HG02884 (cell line): ENCODE data around the gene KIF20A.
"Not testable (repeated sequence)": the region's sequence is repeated elsewhere in the genome, so short reads cannot be mapped to it uniquely, and the experiment has no call there.

Source experiments
- ATAC-seq: cut with Tn5 transposase; IDR thresholded peaks from one replicate; pipeline ENCODE4 v1.9.1; 2021; ENCODE audit warnings: mild to moderate bottlenecking, moderate library complexity; ENCODE audit not compliant: unreplicated experiment

The KIF20A gene

GRCh38 chr5:138182808-138183207 lies 3.9 kb downstream of the KIF20A start:
- no peak for ATAC-seq

DNA sequence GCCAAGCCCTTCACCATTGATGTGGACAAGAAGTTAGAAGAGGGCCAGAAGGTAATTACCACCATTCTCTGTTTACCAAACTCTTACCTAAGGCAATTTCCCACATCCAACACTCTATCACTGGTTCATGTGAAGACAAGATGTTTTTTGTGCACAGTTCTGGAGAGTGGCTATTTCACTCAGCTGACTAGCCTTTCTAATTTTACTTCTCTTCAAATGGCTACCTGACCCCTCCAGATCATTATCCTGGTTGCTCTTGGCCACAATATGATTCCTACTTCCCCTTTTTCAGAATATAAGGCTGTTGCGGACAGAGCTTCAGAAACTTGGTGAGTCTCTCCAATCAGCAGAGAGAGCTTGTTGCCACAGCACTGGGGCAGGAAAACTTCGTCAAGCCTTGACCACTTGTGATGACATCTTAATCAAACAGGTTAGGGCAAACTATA lies 7.1 kb downstream of the KIF20A start:
- no peak for ATAC-seq

DNA sequence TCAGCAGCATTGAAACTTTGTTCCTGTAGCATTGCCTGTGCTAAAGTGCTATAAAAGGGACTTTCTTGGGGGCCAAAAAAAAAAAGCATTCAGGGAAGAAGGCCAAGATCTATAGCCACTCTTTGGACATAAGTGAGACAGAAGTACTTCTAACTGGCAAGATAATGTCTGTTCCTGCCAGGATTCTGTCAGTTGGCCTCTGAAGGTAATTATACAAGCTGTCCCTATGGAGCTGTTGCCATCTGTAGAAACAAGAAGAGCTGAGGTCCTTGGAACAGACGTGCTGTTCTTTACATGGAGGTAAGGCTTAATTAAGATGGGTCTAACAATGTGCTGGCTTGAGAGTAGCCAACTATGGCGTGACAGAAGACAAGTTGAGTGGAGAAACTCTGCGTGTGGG lies 9.7 kb downstream of the KIF20A start:
- ATAC-seq, result no peak

DNA sequence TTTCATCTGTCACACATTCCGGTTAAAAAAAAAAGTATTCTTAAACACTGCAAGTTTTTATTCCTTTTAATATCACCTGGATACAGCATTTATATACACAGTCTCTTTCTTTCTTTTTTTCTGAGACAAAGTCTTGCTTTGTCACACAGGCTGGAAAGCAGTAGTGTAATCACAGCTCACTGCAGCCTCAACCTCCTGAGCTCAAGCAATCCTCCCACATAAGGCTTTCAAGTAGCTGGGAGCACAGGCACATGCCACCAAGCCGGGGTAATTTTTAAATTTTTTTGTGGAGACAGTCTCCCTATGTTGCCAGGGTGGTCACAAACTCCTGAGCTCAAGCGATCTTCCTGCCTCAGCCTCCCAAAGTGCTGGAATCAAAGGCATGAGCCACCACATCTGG lies 13.9 kb downstream of the KIF20A start:
- ATAC-seq, result no peak

DNA sequence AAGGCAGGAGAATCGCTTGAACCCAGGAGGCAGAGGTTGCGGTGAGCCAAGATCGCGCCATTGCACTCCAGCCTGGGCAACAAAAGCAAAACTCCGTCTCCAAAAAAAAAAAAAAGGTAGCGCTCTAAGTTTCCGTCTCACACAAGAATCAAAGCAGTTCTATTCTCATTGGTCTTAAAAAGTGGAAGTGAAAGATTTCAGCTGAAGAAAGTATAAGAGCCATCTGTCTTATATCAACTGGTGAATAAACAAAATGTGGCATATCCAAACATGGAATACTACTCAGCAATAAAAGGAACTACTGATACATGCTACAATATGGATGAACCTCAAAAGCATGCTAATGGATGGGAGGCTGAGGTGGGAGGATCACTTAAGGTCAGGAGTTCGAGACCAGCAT lies 14.9 kb downstream of the KIF20A start:
- ATAC-seq, result not testable (repeated sequence)

DNA sequence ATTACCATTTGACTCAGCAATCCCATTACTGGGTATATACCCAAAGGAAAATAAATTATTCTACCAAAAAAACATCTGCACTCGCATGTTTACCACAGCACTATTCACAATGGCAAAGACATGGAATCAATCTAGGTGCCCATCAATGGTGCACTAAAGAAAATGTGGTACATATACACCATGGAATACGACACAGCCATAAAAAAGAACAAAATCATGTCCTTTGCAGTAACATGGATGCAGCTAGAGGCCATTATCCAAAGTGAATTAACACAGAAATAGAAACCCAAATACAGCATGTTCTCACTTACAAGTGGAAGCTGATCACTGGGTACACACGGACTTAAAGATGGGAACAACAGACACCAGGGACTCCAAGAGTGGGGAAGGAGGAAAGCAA lies 32.1 kb downstream of the KIF20A start:
- ATAC-seq, result no peak

GRCh38 chr5:138212828-138213160 lies 33.9 kb downstream of the KIF20A start:
- peak; percentile 13 for ATAC-seq

DNA sequence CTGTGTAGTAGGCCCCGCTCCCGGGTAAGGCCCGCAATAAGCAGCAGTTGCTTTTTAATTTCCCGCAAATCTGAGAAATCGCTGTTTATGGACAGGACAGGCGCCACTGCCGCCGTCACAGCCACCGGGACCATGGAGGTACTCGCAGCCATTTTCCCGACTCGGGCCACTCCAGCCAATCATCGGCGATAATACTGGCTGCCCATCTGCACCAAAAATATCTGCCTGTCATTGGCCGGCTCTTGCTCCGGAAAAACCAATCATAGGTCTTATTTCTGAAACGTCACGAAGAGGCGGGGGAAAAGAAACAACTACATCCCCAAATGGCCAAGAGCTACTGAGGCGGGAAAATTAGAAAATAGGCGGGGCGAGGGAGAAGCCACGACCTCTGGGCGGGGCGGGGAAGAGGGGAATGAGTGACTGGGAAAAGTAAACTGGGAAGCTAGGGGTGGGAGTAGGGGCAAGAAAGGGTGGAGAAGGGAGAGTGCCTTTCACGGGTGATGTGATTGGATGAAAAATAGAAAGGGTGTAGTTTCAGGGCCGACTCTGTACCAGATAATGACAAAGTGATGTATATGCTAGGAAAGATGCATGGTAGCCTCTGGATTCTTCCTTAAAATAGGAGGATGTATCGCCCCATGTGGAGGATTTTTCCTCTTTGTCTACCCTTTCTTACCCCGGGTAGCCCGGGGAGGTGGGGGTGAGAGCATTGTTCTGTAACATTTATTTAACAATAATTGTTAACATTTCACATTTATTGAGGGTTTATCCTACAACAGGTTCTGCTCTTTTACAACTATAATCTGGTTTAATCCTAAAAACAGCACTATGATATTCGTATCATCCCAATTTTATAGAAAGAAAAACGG lies 34.5 kb downstream of the KIF20A start, which contains the start of gene CDC23:
Gene CDC23, minus strand, starts transcription at position 163 of the 869 bp plus-strand sequence. Its CDS starts 11 bp downstream, at position 152.
- ATAC-seq, result peak; percentile 95

- ATAC-seq, result no peak
These were observed 37.9 kb downstream of the KIF20A start for GRCh38 chr5:138216799-138217198.

- no peak for ATAC-seq
These were observed 44.6 kb downstream of the KIF20A start for GRCh38 chr5:138223532-138223931.

DNA sequence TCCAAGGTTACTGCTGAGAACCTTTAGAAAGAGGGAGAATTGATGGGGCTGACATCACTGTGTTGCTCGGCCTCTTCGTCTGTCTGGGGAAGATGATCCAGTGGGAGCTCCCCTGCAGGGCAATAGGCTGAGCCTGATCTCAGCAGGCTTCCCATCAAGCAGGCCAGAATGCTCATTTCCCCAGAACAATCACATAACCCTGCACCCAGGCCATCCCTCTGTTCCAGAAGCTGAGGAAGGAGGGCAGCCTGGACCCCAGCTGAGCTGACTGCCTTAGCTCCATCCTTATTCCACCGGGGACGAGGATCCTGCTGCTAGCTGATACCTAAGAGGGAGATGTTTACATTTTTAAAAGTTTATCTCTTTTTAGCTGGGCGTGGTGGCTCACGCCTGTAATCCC lies 45.8 kb downstream of the KIF20A start:
- ATAC-seq, result no peak

DNA sequence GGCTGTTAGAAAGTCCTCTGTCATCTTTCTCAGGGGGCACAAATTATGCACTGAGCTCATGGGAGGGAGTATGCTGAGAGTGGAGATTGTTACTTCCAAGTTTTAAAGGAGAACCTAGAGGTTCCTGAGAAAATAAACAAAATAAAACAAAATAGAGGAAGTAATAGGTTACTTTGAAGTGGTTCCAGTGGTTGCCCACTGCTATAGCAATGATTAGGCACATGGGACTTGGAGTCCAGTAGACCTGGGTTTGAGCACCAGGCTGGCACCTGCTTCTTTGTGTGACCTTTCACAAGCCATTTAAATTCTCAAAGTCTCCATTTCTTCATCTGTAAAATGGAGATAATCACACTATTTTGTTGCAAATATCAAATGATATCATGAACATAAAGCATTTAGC lies 48.0 kb downstream of the KIF20A start:
- ATAC-seq, result no peak

- no peak for ATAC-seq
These were observed 50.5 kb downstream of the KIF20A start for GRCh38 chr5:138229387-138229786.

- ATAC-seq, result no peak
These were observed 51.3 kb downstream of the KIF20A start for GRCh38 chr5:138230261-138230660.

GRCh38 chr5:138230981-138231589 lies 52.2 kb downstream of the KIF20A start:
- no peak for ATAC-seq

DNA sequence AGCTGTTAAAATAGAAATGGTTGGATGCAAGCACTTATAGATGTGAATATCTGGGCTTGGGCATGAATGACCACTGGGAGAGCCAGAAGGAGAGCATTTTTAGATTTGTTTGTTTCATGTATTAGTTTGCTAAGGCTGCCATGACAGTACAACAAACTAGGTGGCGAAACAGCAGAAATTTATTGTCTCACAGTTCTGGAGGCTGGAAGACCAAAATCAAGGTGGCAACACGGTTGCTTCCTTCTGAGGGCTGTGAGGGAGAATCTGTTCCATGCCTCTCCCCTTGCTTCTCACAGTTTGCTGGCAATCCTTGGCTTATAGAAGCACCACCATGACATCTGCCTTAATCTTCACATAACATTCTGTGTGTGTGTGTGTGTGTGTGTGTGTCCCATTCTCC lies 54.4 kb downstream of the KIF20A start:
- no peak for ATAC-seq

DNA sequence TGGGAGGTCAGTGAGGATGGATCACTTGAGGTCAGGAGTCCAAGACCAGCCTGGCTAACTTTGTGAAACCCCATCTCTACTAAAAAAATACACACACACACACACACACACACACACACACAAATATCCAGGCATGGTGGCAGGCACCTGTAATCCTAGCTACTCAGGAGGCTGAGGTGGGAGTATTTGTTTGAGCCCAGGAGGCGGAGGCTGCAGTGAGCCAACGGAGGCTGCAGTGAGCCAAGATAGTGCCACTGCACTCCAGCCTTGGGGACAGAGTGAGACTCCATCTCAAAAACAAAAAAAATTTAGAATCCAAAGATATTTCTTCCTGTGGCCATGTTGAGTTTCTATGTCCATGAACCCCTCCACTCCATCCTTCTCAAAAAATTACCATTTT lies 55.7 kb downstream of the KIF20A start:
- no peak for ATAC-seq
